ENCODE data around the gene LPAR1. TPM values are rescaled to one million over a fixed set of nuclear protein-coding genes. Genes with fewer than 3 reads are reported as not detected.

Gene LPAR1
- total RNA-seq, 1 experiment from 2014 or later, result 4.9 TPM

GRCh38 chr9:110898866-110899265 is 139.4 kb downstream of the LPAR1 start:
- Mint-ChIP-seq H3K4me1 (no peaks in the 10 kb centered on the region), H3K36me3 (peaks cover 35% of the 10 kb centered on the region), H3K4me3 (no peak overlapping the region), H3K9me3 (peaks cover 39% of the 10 kb centered on the region), H3K27ac (no peak overlapping the region), H3K27me3 (ENCODE audit: low read depth) (no peaks in the 10 kb centered on the region)
- no peak for TF ChIP-seq AR (CRISPR knock-in tag; IDR thresholded peaks at IDR 0.05)
- TF ChIP-seq, protein P1, sequence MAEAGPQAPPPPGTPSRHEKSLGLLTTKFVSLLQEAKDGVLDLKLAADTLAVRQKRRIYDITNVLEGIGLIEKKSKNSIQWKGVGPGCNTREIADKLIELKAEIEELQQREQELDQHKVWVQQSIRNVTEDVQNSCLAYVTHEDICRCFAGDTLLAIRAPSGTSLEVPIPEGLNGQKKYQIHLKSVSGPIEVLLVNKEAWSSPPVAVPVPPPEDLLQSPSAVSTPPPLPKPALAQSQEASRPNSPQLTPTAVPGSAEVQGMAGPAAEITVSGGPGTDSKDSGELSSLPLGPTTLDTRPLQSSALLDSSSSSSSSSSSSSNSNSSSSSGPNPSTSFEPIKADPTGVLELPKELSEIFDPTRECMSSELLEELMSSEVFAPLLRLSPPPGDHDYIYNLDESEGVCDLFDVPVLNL (CRISPR knock-in tag; IDR thresholded peaks at IDR 0.05; ENCODE audit: borderline replicate concordance, low read depth), result no peak
- no peak for TF ChIP-seq MXD4 (CRISPR knock-in tag; IDR thresholded peaks at IDR 0.05; ENCODE audit: borderline replicate concordance)
- no peak for TF ChIP-seq ETV6 (CRISPR knock-in tag; IDR thresholded peaks at IDR 0.05)
- no peak for TF ChIP-seq ZNF219 (CRISPR knock-in tag; IDR thresholded peaks at IDR 0.05; ENCODE audit: borderline replicate concordance)
- TF ChIP-seq MLX (CRISPR knock-in tag; IDR thresholded peaks at IDR 0.05), result no peak
- TF ChIP-seq, protein P2, sequence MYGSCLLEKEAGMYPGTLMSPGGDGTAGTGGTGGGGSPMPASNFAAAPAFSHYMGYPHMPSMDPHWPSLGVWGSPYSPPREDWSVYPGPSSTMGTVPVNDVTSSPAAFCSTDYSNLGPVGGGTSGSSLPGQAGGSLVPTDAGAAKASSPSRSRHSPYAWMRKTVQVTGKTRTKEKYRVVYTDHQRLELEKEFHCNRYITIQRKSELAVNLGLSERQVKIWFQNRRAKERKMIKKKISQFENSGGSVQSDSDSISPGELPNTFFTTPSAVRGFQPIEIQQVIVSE (CRISPR knock-in tag; IDR thresholded peaks at IDR 0.05; ENCODE audit: borderline replicate concordance), result no peak
- no peak for TF ChIP-seq ZNF671 (CRISPR knock-in tag; IDR thresholded peaks at IDR 0.05)
- TF ChIP-seq KAT7 (CRISPR knock-in tag; IDR thresholded peaks at IDR 0.05; ENCODE audit: borderline replicate concordance), result no peak
- TF ChIP-seq, protein P3, sequence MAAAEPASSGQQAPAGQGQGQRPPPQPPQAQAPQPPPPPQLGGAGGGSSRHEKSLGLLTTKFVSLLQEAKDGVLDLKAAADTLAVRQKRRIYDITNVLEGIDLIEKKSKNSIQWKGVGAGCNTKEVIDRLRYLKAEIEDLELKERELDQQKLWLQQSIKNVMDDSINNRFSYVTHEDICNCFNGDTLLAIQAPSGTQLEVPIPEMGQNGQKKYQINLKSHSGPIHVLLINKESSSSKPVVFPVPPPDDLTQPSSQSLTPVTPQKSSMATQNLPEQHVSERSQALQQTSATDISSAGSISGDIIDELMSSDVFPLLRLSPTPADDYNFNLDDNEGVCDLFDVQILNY (CRISPR knock-in tag; IDR thresholded peaks at IDR 0.05), result no peak
- TF ChIP-seq AFF4 (CRISPR knock-in tag; IDR thresholded peaks at IDR 0.05; ENCODE audit: borderline replicate concordance), result no peak
- TF ChIP-seq SMAD3 (CRISPR knock-in tag; IDR thresholded peaks at IDR 0.05; ENCODE audit: borderline replicate concordance), result no peak
- no peak for TF ChIP-seq CBFB (CRISPR knock-in tag; IDR thresholded peaks at IDR 0.05; ENCODE audit: low read depth)
- no peak for TF ChIP-seq HMGXB4 (CRISPR knock-in tag; IDR thresholded peaks at IDR 0.05)
- TF ChIP-seq, protein P4, sequence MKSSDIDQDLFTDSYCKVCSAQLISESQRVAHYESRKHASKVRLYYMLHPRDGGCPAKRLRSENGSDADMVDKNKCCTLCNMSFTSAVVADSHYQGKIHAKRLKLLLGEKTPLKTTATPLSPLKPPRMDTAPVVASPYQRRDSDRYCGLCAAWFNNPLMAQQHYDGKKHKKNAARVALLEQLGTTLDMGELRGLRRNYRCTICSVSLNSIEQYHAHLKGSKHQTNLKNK (CRISPR knock-in tag; IDR thresholded peaks at IDR 0.05), result no peak
- TF ChIP-seq, protein P5, sequence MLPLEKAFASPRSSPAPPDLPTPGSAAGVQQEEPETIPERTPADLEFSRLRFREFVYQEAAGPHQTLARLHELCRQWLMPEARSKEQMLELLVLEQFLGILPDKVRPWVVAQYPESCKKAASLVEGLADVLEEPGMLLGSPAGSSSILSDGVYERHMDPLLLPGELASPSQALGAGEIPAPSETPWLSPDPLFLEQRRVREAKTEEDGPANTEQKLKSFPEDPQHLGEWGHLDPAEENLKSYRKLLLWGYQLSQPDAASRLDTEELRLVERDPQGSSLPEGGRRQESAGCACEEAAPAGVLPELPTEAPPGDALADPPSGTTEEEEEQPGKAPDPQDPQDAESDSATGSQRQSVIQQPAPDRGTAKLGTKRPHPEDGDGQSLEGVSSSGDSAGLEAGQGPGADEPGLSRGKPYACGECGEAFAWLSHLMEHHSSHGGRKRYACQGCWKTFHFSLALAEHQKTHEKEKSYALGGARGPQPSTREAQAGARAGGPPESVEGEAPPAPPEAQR (CRISPR knock-in tag; IDR thresholded peaks at IDR 0.05), result no peak
- TF ChIP-seq, protein P6, sequence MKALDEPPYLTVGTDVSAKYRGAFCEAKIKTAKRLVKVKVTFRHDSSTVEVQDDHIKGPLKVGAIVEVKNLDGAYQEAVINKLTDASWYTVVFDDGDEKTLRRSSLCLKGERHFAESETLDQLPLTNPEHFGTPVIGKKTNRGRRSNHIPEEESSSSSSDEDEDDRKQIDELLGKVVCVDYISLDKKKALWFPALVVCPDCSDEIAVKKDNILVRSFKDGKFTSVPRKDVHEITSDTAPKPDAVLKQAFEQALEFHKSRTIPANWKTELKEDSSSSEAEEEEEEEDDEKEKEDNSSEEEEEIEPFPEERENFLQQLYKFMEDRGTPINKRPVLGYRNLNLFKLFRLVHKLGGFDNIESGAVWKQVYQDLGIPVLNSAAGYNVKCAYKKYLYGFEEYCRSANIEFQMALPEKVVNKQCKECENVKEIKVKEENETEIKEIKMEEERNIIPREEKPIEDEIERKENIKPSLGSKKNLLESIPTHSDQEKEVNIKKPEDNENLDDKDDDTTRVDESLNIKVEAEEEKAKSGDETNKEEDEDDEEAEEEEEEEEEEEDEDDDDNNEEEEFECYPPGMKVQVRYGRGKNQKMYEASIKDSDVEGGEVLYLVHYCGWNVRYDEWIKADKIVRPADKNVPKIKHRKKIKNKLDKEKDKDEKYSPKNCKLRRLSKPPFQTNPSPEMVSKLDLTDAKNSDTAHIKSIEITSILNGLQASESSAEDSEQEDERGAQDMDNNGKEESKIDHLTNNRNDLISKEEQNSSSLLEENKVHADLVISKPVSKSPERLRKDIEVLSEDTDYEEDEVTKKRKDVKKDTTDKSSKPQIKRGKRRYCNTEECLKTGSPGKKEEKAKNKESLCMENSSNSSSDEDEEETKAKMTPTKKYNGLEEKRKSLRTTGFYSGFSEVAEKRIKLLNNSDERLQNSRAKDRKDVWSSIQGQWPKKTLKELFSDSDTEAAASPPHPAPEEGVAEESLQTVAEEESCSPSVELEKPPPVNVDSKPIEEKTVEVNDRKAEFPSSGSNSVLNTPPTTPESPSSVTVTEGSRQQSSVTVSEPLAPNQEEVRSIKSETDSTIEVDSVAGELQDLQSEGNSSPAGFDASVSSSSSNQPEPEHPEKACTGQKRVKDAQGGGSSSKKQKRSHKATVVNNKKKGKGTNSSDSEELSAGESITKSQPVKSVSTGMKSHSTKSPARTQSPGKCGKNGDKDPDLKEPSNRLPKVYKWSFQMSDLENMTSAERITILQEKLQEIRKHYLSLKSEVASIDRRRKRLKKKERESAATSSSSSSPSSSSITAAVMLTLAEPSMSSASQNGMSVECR (CRISPR knock-in tag; IDR thresholded peaks at IDR 0.05; ENCODE audit: borderline replicate concordance), result no peak
- DNase-seq (ENCODE audit: low spot score) (no peak), ATAC-seq (no peak)
- ChIA-PET POLR2A (no interaction called here), CTCF (no interaction called here)
